Measurements from ENCODE around the gene SPTLC2.

Gene SPTLC2

DNA sequence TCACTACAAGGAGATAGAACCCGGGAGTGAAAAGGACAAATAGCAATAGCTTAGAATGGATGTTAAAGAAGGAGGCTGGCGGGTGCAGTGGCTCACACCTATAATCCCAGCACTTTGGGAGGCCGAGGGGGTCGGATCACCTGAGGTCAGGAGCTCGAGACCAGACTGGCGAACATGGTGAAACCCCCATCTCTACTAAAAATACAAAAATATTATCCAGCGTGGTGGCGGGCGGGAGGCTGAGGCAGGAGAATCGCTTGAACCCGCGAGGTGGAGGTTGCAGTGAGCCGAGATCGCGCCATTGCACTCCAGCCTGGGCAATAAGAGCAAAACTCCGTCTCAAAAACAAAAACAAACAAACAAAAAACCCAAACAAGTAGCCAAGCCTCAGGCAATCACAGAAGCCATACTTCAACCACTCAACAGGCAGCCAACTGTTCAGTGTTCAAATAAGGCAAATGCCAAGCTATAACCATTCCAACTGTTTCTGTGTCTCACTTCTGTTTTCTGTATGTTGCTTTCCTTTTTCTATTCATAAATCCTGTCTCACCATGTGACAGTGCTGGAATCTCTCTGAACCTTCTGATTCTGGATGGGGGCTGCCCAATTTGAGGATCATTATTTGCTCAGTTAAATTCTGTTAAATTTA, 3.9 kb upstream of the SPTLC2 start:
- no peak for DNase-seq (ENCODE audit: extremely low read depth, low read depth)
- TF ChIP-seq, protein P1, sequence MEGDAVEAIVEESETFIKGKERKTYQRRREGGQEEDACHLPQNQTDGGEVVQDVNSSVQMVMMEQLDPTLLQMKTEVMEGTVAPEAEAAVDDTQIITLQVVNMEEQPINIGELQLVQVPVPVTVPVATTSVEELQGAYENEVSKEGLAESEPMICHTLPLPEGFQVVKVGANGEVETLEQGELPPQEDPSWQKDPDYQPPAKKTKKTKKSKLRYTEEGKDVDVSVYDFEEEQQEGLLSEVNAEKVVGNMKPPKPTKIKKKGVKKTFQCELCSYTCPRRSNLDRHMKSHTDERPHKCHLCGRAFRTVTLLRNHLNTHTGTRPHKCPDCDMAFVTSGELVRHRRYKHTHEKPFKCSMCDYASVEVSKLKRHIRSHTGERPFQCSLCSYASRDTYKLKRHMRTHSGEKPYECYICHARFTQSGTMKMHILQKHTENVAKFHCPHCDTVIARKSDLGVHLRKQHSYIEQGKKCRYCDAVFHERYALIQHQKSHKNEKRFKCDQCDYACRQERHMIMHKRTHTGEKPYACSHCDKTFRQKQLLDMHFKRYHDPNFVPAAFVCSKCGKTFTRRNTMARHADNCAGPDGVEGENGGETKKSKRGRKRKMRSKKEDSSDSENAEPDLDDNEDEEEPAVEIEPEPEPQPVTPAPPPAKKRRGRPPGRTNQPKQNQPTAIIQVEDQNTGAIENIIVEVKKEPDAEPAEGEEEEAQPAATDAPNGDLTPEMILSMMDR (IDR thresholded peaks at IDR 0.05; ENCODE audit: low read depth, low read length) = no peak

DNA sequence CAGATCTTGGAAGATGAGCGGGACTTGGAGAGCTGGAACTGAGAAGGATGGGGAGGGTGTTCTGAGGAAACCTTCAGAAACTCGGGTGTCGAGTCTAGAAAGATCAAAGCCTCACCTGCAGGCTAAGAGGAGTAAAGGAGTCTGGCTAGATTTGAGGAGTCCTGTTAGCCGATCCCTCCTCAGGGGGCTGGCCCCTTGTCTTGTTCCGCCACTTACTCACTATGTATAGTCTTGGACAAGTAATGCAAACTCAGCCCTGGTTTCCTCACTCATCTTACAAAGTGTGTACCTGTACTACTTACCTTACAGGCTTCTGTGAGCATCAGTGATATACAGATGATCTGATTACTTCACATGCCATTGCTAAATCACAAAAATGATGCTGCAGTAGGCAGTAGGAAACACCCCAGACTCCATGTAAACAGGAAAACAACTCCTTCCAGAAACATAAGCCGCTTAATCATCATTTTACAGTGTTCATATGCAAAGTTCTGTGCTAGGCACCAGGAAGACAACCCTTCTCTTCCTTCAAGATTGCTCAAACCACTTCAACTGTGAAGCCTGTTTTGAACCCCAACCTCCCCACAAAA, 2.0 kb upstream of the SPTLC2 start:
- TF ChIP-seq, protein P1 (IDR thresholded peaks at IDR 0.05; ENCODE audit: low read depth, low read length) = no peak
- no peak for DNase-seq (ENCODE audit: extremely low read depth, low read depth)

DNA sequence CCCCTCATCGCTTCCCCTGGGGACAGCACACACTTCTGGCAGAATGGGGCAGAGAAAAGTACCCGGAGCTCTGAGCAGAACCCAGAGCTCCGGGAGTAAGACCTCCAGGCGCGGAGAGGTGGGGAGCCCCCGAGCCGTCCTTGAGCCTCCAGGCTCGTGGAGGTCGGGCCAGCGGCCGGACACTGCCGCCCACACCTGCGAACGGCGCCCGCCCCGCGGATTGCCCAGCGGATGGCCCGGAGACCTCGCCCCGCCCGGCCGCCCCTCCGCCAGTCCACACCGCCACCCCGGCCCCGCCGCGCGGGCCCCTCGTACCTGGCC, 344 bp downstream of the SPTLC2 start:
- DNase-seq (ENCODE audit: extremely low read depth, low read depth) = no peak
- TF ChIP-seq, protein P1 (IDR thresholded peaks at IDR 0.05; ENCODE audit: low read depth, low read length) = no peak

DNA sequence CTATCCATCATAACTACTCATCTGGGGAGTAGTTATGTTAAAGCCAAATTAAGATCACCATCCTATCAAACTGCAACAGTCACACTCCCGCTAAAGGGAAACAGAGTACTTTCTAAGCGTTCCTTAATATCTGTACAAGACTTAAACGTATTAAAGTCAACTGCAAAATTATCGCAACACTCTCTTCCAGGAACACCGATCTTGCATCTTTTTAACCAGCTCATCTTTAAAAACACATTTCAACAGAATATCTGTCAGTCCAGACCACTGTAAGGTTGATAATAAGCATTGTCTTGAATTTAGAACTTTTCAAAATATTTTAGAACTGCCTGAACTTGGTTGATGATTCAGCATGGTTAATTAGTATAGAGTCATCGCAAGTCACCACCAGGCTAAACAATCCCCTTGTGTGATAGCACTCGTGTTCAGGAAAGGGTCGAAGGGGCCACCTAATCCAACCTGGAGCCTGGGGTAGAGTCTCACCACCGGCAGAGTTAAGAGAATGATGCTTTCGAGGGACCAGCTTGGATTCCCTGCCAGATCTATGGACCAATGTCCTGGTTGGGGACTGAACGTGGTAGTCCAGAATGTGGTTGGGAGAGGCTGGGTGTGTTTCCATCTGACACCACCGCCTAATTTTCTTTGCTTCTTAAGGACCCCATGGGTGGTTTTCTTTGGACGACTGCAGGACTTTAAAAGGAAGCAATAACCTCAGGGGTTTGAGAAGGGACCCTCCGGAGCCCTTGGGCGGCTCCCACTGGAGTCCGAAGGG, 890 bp downstream of the SPTLC2 start:
- TF ChIP-seq, protein P1 (IDR thresholded peaks at IDR 0.05; ENCODE audit: low read depth, low read length) = no peak
- no peak for DNase-seq (ENCODE audit: extremely low read depth, low read depth)

DNA sequence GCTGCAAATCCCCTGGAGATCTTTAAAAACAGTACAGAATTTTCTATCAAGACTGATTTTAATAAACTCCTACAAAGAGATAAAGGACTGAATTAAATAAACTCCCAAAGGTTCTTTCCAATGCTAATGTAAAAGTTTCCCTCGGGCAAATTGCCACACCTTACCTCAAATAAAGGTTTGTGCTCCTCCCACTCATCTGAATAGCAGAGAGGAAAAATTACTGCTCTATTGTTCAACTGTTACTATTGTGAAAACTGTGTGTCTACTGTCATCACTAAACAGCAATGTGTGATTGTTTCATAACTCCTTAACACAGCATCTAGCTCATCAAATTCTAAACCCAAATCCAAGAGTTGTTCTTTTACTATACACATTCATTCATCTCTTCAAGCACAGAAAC, 3.2 kb downstream of the SPTLC2 start:
- TF ChIP-seq, protein P1 (IDR thresholded peaks at IDR 0.05; ENCODE audit: low read depth, low read length) = no peak
- DNase-seq (ENCODE audit: extremely low read depth, low read depth) = no peak

DNA sequence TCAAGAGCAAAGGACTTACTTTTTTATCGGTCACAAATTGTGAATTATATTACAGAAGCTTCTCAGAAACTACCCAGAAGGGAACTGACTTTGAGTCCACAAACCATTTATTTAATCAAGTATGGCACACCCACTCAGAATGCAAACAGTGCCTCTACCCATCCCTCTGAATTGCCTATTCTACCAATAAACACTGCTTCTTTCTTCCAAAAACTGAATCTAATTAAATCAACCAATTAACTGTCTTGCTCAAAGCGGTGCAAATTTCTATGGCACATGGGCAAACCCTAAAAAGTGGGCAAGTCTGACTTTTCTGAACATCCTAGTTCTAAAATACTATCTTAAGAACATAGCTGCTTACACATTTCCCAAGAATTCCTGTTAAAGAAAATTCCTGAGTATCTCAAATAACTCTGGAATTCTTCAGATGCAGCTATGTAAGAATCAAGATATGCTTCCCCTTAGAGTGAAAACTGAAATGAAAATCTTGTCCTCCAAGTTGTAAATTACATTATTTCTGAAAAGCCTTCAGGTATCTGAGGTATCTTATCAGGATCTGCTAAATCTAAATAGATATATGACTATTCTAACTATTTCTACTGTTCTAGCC, 4.3 kb downstream of the SPTLC2 start:
- TF ChIP-seq, protein P1 (IDR thresholded peaks at IDR 0.05; ENCODE audit: low read depth, low read length) = no peak
- DNase-seq (ENCODE audit: extremely low read depth, low read depth) = no peak

DNA sequence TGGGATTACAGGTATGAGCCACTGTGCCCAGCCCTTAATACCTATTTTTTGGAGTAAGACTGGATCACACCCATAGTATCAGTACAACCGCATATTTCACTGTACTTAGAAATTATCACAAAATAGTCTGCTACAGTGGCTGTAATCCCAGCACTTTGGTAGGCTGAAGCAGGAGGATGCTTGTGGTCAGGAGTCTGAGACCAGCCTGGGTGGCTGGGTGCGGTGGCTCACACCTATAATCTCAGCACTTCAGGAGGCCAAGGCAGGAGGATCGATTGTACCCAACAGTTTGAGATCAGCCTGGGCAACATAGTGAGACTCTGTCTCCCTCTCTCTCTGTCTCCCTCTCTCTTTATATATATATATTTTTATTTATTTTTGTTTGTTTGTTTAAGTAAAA, 5.9 kb downstream of the SPTLC2 start:
- TF ChIP-seq, protein P1 (IDR thresholded peaks at IDR 0.05; ENCODE audit: low read depth, low read length) = no peak

More for the DNA sequence above, 5.9 kb downstream of the SPTLC2 start:
- no peak for DNase-seq (ENCODE audit: extremely low read depth, low read depth)

All from AG09319 (cell line).